ENCODE results near the gene GABARAP.

DNA sequence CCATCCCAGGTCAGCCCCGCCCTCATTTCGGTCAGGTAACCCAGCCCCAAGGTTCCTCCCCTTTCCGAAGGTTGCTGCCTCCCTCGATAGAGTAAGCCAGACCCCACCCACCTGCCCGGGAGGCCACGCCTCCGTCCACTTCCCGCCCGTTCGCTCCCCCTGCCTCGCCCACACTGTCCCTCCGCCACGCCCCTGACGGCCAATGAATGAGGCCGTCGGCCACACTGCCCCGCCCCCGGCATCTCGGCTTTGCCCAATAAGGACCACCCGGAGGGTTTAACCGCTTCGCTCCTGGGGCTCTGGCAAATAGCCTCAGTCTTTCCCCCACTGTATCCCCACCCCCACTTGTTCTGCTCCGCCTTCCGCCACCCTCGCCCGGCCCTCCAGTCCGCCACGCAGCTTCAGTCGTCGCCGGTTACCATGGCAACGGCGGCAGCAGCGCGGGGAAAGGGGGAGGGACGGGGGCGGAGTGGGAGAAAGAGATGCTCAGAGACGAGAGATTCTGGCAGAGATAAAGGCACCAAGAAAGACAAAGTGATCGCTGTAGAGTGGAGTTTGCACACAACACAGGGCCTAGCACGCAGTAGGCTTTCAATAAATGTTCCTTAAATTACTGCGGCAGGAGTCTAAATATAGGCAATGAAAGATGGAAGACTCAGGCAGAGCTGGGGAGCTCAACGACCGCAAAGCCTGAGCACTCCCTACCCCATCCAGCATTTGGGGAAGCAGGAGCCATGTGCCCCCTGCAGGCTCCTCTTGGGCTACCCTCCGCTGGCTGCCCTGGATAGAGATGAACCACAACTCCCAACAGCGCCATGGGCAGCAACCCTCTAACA, 27.7 kb downstream of the GABARAP start:
- TF ChIP-seq, protein P1, sequence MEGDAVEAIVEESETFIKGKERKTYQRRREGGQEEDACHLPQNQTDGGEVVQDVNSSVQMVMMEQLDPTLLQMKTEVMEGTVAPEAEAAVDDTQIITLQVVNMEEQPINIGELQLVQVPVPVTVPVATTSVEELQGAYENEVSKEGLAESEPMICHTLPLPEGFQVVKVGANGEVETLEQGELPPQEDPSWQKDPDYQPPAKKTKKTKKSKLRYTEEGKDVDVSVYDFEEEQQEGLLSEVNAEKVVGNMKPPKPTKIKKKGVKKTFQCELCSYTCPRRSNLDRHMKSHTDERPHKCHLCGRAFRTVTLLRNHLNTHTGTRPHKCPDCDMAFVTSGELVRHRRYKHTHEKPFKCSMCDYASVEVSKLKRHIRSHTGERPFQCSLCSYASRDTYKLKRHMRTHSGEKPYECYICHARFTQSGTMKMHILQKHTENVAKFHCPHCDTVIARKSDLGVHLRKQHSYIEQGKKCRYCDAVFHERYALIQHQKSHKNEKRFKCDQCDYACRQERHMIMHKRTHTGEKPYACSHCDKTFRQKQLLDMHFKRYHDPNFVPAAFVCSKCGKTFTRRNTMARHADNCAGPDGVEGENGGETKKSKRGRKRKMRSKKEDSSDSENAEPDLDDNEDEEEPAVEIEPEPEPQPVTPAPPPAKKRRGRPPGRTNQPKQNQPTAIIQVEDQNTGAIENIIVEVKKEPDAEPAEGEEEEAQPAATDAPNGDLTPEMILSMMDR (IDR thresholded peaks at IDR 0.05) = peak in 2 of 3 donors; percentile 53 to 57
- TF ChIP-seq POLR2A (IDR thresholded peaks at IDR 0.05) = no peak
